Endometrial microvascular endothelial cells (primary cell): ENCODE measurements around the gene UBAC2. TPM values are rescaled to one million over a fixed set of nuclear protein-coding genes. Genes with fewer than 3 reads are reported as not detected.

Experiments
- in situ Hi-C: cut with HindIII; loops from 2 replicates; pipeline ENCODE4 v1.10.0; 2017; ENCODE audit warnings: low sequenced_read_pairs, low pct_unique_long_range_greater_than_20kb; ENCODE audit errors: inconsistent ontology term
- total RNA-seq: library from RNA; depleted of rRNA; stranded (reverse); fragments of >200 nt; gene quantifications from one replicate; pipeline ENCODE4 v1.2.3, GENCODE V29; 2015; ENCODE audit errors: inconsistent ontology term

The UBAC2 gene
- total RNA-seq, 1 donor from 2014 or later: 56.8 TPM

GRCh38 chr13:99301913-99302636, 101.4 kb downstream of the UBAC2 start:
- in situ Hi-C loops: no loop called here

GRCh38 chr13:99302637-99303505, 102.2 kb downstream of the UBAC2 start:
- in situ Hi-C loops: no loop called here

GRCh38 chr13:99303863-99304521, 103.3 kb downstream of the UBAC2 start:
- in situ Hi-C loops: no loop called here

- in situ Hi-C loops: no loop called here
Observed at GRCh38 chr13:99304541-99304940, 103.9 kb downstream of the UBAC2 start.

- in situ Hi-C loops: no loop called here
Observed at GRCh38 chr13:99305158-99305557, 104.5 kb downstream of the UBAC2 start.

GRCh38 chr13:99305566-99305965, 104.9 kb downstream of the UBAC2 start:
- in situ Hi-C loops: no loop called here

GRCh38 chr13:99307247-99307646, 106.6 kb downstream of the UBAC2 start, which contains the start of gene GPR183:
Gene GPR183 (minus strand): TSS chr13:99307399. CDS start chr13:99296145, 11,254 bp downstream.
- in situ Hi-C loops: no loop called here

- in situ Hi-C loops: no loop called here
Observed at GRCh38 chr13:99307648-99308339, 107.1 kb downstream of the UBAC2 start.

- in situ Hi-C loops: no loop called here
Observed at GRCh38 chr13:99308471-99309087, 107.9 kb downstream of the UBAC2 start.

GRCh38 chr13:99310382-99311031, 109.9 kb downstream of the UBAC2 start:
- in situ Hi-C loops: no loop called here

- in situ Hi-C loops: no loop called here
Observed at GRCh38 chr13:99311137-99311536, 110.5 kb downstream of the UBAC2 start.

- in situ Hi-C loops: no loop called here
Observed at GRCh38 chr13:99311748-99312492, 111.3 kb downstream of the UBAC2 start.

- in situ Hi-C loops: no loop called here
Observed at GRCh38 chr13:99312493-99312883, 111.8 kb downstream of the UBAC2 start.

- in situ Hi-C loops: no loop called here
Observed at GRCh38 chr13:99313501-99313900, 112.8 kb downstream of the UBAC2 start.

- in situ Hi-C loops: no loop called here
Observed at GRCh38 chr13:99313941-99314340, 113.3 kb downstream of the UBAC2 start.

- in situ Hi-C loops: no loop called here
Observed at GRCh38 chr13:99314640-99315176, 114.1 kb downstream of the UBAC2 start.

- in situ Hi-C loops: no loop called here
Observed at GRCh38 chr13:99315186-99315585, 114.5 kb downstream of the UBAC2 start.
